Pancreas (tissue), 10 donors: ENCODE results near the gene KIFAP3. TPM values are rescaled to one million over a fixed set of nuclear protein-coding genes. Genes with fewer than 3 reads are reported as not detected.

ENCODE experiments used
- ATAC-seq, 4 donors: fragments of 200-7000 bp; cut with Tn5 transposase; one replicate each; pipeline versions ENCODE4 v1.8.0 to v1.9.1; 2020; ENCODE audit warnings: mild to moderate bottlenecking in 4 of 4, moderate library complexity in 4 of 4
- DNase-seq, 6 donors: peaks; one replicate each; pipeline ENCODE4 v3.0.0-alpha.2; 2020
- FAIRE-seq: peaks from 2 replicates; lab custom pipeline; 2012; peaks lifted over from hg19 to GRCh38; lab: Jason Lieb, UNC
- H3K27ac ChIP-seq, 4 donors: fragments of 200-600 bp; sonication (generic); 1 replicate in 3 of 4; 2 replicates in 1 of 4; pipeline versions ENCODE4 v1.5.0 to v1.8.0; 2020
- H3K27me3 ChIP-seq, 4 donors: fragments of 200-600 bp; one replicate each; pipeline ENCODE4 v1.8.0; 2021
- H3K36me3 ChIP-seq, 3 donors: fragments of 200-600 bp; sonication (generic) in 1 of 3; one replicate each; pipeline versions ENCODE4 v1.5.0 to v1.8.0; 2020 to 2021
- H3K4me1 ChIP-seq, 3 donors: fragments of 200-600 bp; one replicate each; pipeline ENCODE4 v1.8.0; 2021
- H3K4me3 ChIP-seq, 4 donors: fragments of 200-600 bp; sonication (generic) in 2 of 4; one replicate each; pipeline versions ENCODE4 v1.5.0 to v1.8.0; 2020 to 2021
- H3K9me3 ChIP-seq, 4 donors: fragments of 200-600 bp; one replicate each; pipeline ENCODE4 v1.8.0; 2021
- CTCF ChIP-seq, 4 donors: fragments of 200-600 bp; sonication (generic) in 3 of 4; IDR thresholded peaks; one replicate each; pipeline versions ENCODE4 v1.5.0 to v1.8.0; 2021; ENCODE audit warnings: antibody characterized with exemption in 4 of 4
- WGBS, 2 donors: extraction: QIAGEN DNeasy Blood & Tissue Kit; methylation state at CpG; one replicate each; pipeline ENCODE4 v1.1.7; 2013; 5-methylcytosine and 5-hydroxymethylcytosine counted together
- intact Hi-C, 3 donors: fragments of 100-400 bp; cut with DNase I; formaldehyde crosslinking; loops; one replicate each; pipeline versions ENCODE4 v1.11.1 to v1.14.2; 2022
- polyA plus RNA-seq, 2 donors: library from polyadenylated mRNA; stranded (reverse); fragments of 200-250 nt; gene quantifications; one replicate each; pipeline ENCODE4 v1.2.3, GENCODE V29; 2013
- total RNA-seq, 6 donors: library from RNA; stranded (reverse); fragmentation: NEBNext Ultra II Directional in 4 of 6; extraction: Animal tissue kit (Norgen Biotek cat#: 25700) in 4 of 6; gene quantifications; one replicate each; pipeline versions ENCODE4 v1.2.1 to v1.2.4, GENCODE V29; 2021 to 2023
- donor health status: healthy with polysubstance abuse.
- donor health status: DM: no; HTN: no; CAD: no; lungs with moderate emphysema.
- donor health status: DM: no; HTN: no; CAD: no.
- donor health status: control.
- donor health status: control.
- donor health status: Bipolar disorder and iron deficiency.
- donor health status: DM: yes; HTN: yes; CAD: no.
- donor health status: DM: no; HTN: no; CAD: no.
- donor health status: DM: no; HTN: no; CAD: no.
- donor health status: DM: yes; HTN: yes; CAD: no.

Gene KIFAP3
- total and polyA plus RNA-seq, 8 donors, result 6.7 to 18.5 (median 11.6) TPM

- Histone ChIP-seq H3K9me3 (no peaks in the 10 kb centered on the region), H3K27me3 (no peaks in the 10 kb centered on the region), H3K4me1 (peaks cover 18 to 27% (median 22%) of the 10 kb centered on the region in 3 donors), H3K36me3 (no peaks in the 10 kb centered on the region), H3K4me3 (peak overlapping the region in 3 of 4 donors; percentile 80 to 95 (median 94)), H3K27ac (peak overlapping the region; percentile 98 to 100 (median 98))
- 24 to 26% methylated on average over 15 of the region's 15 CpGs for WGBS, 2 donors
- DNase-seq (no peak), ATAC-seq (no peak), FAIRE-seq (no peak)
- intact Hi-C loops, result no loop called here
- no peak for TF ChIP-seq CTCF (IDR thresholded peaks at IDR 0.05)
These were observed 179.9 kb downstream of the KIFAP3 start for GRCh38 chr1:169894424-169895145.

- Histone ChIP-seq H3K9me3 (no peaks in the 10 kb centered on the region), H3K4me1 (peaks cover 18 to 35% (median 30%) of the 10 kb centered on the region in 3 donors), H3K27me3 (no peaks in the 10 kb centered on the region), H3K36me3 (no peaks in the 10 kb centered on the region), H3K4me3 (peak within 1 kb of the TSS; percentile 62 to 95 (median 87)), H3K27ac (peak within 1 kb of the TSS; percentile 98 to 100 (median 98))
- 0 to 1% methylated on average over 38 to 52 of the region's 52 CpGs for WGBS, 2 donors
- TF ChIP-seq CTCF (IDR thresholded peaks at IDR 0.05), result no peak
- intact Hi-C loops, result no loop called here
- ATAC-seq, result peak; percentile 90 to 96 (median 94)
- peak; percentile 89 to 97 (median 94) for DNase-seq
- FAIRE-seq, result peak; percentile 92
These were observed 180.7 kb downstream of the KIFAP3 start, which contains the start of gene SCYL3 for GRCh38 chr1:169893645-169894423. SCYL3 (minus strand) TSS chr1:169893896; CDS start chr1:169888840, 5,056 bp downstream.

DNA sequence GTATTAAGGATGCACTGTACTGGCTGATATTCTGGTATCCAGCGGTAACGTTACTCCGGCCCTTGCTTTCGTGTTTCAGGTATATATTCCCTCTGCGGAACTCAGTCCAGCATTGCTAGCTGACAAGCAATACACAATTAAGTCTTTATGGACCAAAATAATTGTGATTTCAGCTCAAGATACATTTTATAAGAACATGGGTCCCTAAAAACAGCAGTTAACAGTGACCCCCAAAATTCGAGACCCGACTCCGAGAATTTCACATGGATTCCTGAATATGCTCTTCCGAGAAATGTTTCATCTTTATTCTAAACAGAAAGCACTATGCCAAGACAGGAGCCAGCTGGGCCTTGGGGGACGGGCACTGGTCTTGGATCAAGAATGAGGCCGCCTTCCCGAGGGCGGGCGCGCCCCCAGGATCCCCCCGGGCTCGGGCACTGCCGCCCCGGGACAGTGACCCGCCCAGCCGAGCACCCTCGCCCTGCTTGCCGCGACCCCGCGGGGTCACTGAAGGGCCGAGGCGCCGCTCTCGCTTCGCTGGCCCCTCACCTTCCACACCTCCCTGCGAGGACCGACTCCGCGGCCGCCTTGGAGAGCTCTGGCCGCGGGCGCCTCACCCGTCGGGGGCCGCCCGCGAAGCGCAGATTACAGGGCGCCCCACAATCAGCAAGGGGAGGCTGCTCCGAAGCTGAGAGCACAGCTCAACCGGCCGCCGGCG is 181.4 kb downstream of the KIFAP3 start:
- H3K27ac ChIP-seq, result peak overlapping the region; percentile 98 to 100 (median 98)
- H3K4me1 ChIP-seq, result peaks cover 18 to 42% (median 34%) of the 10 kb centered on the region in 3 donors
- H3K4me3 ChIP-seq, result peak overlapping the region; percentile 62 to 95 (median 87)
- peak; percentile 0 to 9 (median 4) for ATAC-seq
- WGBS, 2 donors, result 0 to 1% methylated on average over 49 to 51 of the region's 51 CpGs
- intact Hi-C loops, result no loop called here
- DNase-seq, result peak in 2 of 6 donors; percentile 40 to 55
- FAIRE-seq, result no peak
- H3K27me3 ChIP-seq, result no peaks in the 10 kb centered on the region
- H3K9me3 ChIP-seq, result no peaks in the 10 kb centered on the region
- no peak for TF ChIP-seq CTCF (IDR thresholded peaks at IDR 0.05)
- no peaks in the 10 kb centered on the region for H3K36me3 ChIP-seq

- DNase-seq, result no peak
- peaks cover 18 to 47% (median 34%) of the 10 kb centered on the region in 3 donors for H3K4me1 ChIP-seq
- intact Hi-C loops, result no loop called here
- peak overlapping the region; percentile 6 to 100 (median 98) for H3K27ac ChIP-seq
- no peaks in the 10 kb centered on the region for H3K9me3 ChIP-seq
- 22 to 26% methylated on average over 8 of the region's 8 CpGs for WGBS, 2 donors
- H3K36me3 ChIP-seq, result no peaks in the 10 kb centered on the region
- no peak for FAIRE-seq
- TF ChIP-seq CTCF (IDR thresholded peaks at IDR 0.05), result no peak
- H3K4me3 ChIP-seq, result peak overlapping the region; percentile 62 to 95 (median 87)
- no peaks in the 10 kb centered on the region for H3K27me3 ChIP-seq
- ATAC-seq, result no peak
These were observed 182.1 kb downstream of the KIFAP3 start for GRCh38 chr1:169892176-169892926.
